ENCODE measurements around the gene PYM1.

DNA sequence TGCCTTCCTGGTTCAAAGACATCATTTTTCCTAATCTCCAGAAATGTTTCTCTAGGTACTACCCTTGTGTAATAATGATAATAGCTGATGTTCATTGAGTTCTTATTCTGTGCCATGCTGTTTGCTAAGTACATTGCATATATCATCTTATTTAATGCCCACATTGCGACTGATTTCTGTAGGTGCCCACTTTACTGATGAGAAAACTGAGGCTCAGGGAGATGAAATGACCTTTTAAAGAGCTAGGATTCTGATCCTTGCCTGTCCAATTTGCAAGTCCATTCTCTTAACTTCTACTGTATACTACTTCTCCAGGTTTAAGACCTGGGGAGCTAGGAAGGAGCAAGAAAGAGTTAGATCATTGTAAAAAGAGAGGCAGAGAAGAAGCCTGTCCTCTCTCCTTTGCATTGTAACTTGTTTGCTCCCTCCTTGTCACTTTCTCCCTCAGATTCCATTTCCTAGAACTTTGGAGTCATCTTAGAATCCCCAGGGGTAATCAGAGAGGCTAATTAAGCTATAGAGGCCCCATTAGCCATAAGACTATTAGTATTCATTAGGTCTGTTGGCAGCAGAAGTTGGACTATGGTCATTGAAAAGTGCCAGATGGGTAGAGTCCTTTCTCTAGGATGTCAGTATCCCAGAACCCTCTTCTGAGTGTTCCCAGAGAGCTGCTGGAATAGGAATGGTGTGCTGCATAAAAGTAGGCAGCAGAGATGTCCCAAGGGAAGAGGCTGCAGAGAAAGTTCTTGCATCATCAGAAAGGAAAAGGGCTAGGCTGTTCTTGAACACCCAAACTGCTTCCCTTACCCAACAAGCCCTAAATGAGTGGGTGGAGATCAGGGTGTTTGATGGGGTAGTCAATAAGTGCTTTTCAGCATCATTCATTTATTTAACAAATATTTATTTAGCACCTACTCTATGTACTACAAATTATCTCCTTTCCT is 6.4 kb upstream of the PYM1 start:
- TF ChIP-seq POLR2A (IDR thresholded peaks at IDR 0.05; ENCODE audit: low read depth, low read length) (no peak), POLR2AphosphoS5 (IDR thresholded peaks at IDR 0.05; ENCODE audit: low read depth, low read length) (no peak), TAF1 (IDR thresholded peaks at IDR 0.05; ENCODE audit: low read depth, low read length) (no peak)

Data from GM12891 (cell line).